Activated CD8-positive, alpha-beta memory T cell treated with anti-CD3 and anti-CD28 coated beads, Interleukin-2, amount 50 U/mL, for 1 hour (primary cell): ENCODE results near the gene LCORL.
"Not testable (repeated sequence)": the region's sequence is repeated elsewhere in the genome, so short reads cannot be mapped to it uniquely, and the experiment has no call there.

Experiments used
- DNase-seq: peaks from one replicate; pipeline ENCODE4 v3.0.0-alpha.2; 2020; ENCODE audit errors: extremely low read depth

LCORL gene

GRCh38 chr4:18020145-18020670 is 1.3 kb downstream of the LCORL start:
- DNase-seq = no peak

- DNase-seq = no peak
Observed at GRCh38 chr4:18014269-18014668, 7.3 kb downstream of the LCORL start.

- DNase-seq = no peak
Observed at GRCh38 chr4:18012807-18013462, 8.6 kb downstream of the LCORL start.

GRCh38 chr4:18012134-18012806 is 9.3 kb downstream of the LCORL start:
- no peak for DNase-seq

- no peak for DNase-seq
Observed at GRCh38 chr4:18007625-18008024, 13.9 kb downstream of the LCORL start.

- not testable (repeated sequence) for DNase-seq
Observed at GRCh38 chr4:18006432-18006831, 15.1 kb downstream of the LCORL start.

GRCh38 chr4:17997129-17997528 is 24.4 kb downstream of the LCORL start:
- DNase-seq = no peak

- no peak for DNase-seq
Observed at GRCh38 chr4:17995165-17995564, 26.4 kb downstream of the LCORL start.

- DNase-seq = no peak
Observed at GRCh38 chr4:17985832-17986231, 35.7 kb downstream of the LCORL start.

GRCh38 chr4:17981063-17981462 is 40.5 kb downstream of the LCORL start:
- no peak for DNase-seq

GRCh38 chr4:17968721-17969120 is 52.8 kb downstream of the LCORL start:
- DNase-seq = no peak

GRCh38 chr4:17967078-17967477 is 54.5 kb downstream of the LCORL start:
- no peak for DNase-seq

- no peak for DNase-seq
Observed at GRCh38 chr4:17966312-17966711, 55.2 kb downstream of the LCORL start.

GRCh38 chr4:17964576-17964975 is 57.0 kb downstream of the LCORL start:
- no peak for DNase-seq

- no peak for DNase-seq
Observed at GRCh38 chr4:17962171-17962570, 59.4 kb downstream of the LCORL start.

- no peak for DNase-seq
Observed at GRCh38 chr4:17961249-17961648, 60.3 kb downstream of the LCORL start.

- DNase-seq = no peak
Observed at GRCh38 chr4:17958181-17958580, 63.4 kb downstream of the LCORL start.

GRCh38 chr4:17957688-17958087 is 63.9 kb downstream of the LCORL start:
- DNase-seq = no peak

- no peak for DNase-seq
Observed at GRCh38 chr4:17956245-17956644, 65.3 kb downstream of the LCORL start.

- DNase-seq = no peak
Observed at GRCh38 chr4:17945303-17945702, 76.3 kb downstream of the LCORL start.

GRCh38 chr4:17941731-17942130 is 79.8 kb downstream of the LCORL start:
- DNase-seq = no peak

GRCh38 chr4:17939054-17939453 is 82.5 kb downstream of the LCORL start:
- no peak for DNase-seq

GRCh38 chr4:17934286-17934685 is 87.3 kb downstream of the LCORL start:
- no peak for DNase-seq
